ENCODE data around the gene SEMA4B.
A peak's percentile ranks its signal among the peaks of the same experiment; 100 is the strongest.

The SEMA4B gene

GRCh38 chr15:90225047-90225446, 23.9 kb downstream of the SEMA4B start:
- H3K4me1 Mint-ChIP-seq: peaks cover 24% of the 10 kb centered on the region
- no peak for ATAC-seq
- no peaks in the 10 kb centered on the region for H3K9me3 Mint-ChIP-seq
- no peak overlapping the region for H3K4me3 Mint-ChIP-seq
- no peaks in the 10 kb centered on the region for H3K27me3 Mint-ChIP-seq
- peaks cover 52% of the 10 kb centered on the region for H3K36me3 Mint-ChIP-seq
- no peak overlapping the region for H3K27ac Mint-ChIP-seq

DNA sequence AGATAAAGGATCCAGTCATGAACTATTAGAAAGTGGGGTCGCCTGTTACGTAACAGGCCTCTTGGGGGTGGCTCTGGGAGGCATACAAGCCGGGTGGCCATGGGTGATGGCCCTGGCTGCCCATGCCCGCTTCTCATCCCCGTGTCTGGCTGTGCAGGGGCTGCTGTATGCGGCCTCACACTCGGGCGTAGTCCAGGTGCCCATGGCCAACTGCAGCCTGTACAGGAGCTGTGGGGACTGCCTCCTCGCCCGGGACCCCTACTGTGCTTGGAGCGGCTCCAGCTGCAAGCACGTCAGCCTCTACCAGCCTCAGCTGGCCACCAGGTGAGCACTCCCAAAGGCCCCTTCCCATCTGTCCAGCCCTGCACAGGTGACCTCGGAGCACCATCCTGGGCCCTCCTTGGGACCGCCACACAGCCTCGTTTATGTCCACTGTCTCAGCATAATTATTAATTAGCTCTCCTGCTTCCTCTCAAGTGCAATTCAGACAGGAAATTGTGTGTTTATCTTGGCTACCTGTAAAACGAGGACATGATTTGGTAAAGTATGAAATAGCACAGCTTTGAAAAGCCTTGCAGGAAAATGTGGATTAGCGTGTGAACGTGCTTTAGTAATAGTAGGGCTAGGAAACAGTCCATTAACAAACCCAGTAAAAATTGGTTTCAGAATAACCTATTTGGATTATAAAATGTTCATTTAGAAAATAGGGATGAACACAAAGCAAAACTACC, 24.5 kb downstream of the SEMA4B start:
- Mint-ChIP-seq H3K27me3 (no peaks in the 10 kb centered on the region), H3K4me3 (no peak overlapping the region), H3K36me3 (peaks cover 56% of the 10 kb centered on the region), H3K9me3 (no peaks in the 10 kb centered on the region), H3K27ac (no peak overlapping the region), H3K4me1 (peaks cover 25% of the 10 kb centered on the region)
- ATAC-seq: no peak

DNA sequence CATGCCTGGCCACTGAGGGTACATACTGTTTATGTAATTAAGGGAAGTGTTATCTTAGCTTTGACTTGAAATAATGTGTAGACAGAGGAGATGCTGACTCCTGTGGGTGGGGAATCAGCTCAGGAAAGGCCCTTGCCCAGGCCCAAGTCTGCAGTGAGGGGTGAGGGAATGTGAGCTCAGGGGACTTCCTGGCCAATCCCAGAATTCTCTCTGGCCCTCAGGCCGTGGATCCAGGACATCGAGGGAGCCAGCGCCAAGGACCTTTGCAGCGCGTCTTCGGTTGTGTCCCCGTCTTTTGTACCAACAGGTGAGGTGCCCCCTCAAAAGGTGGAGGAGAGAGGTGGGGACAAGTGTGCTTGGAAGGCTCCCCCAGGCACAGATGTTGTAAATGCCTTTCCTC, 26.2 kb downstream of the SEMA4B start:
- Mint-ChIP-seq H3K4me1 (peaks cover 37% of the 10 kb centered on the region), H3K9me3 (no peaks in the 10 kb centered on the region)

GRCh38 chr15:90227816-90228772, 27.0 kb downstream of the SEMA4B start:
- ATAC-seq: no peak
- Mint-ChIP-seq H3K27me3 (no peaks in the 10 kb centered on the region), H3K36me3 (peaks cover 60% of the 10 kb centered on the region), H3K4me3 (no peak overlapping the region), H3K9me3 (no peaks in the 10 kb centered on the region), H3K27ac (peak overlapping the region; percentile 49), H3K4me1 (peaks cover 44% of the 10 kb centered on the region)

More for the DNA sequence above, 26.2 kb downstream of the SEMA4B start:
- Mint-ChIP-seq H3K27me3 (no peaks in the 10 kb centered on the region), H3K36me3 (peaks cover 62% of the 10 kb centered on the region), H3K27ac (no peak overlapping the region), H3K4me3 (no peak overlapping the region)
- no peak for ATAC-seq

DNA sequence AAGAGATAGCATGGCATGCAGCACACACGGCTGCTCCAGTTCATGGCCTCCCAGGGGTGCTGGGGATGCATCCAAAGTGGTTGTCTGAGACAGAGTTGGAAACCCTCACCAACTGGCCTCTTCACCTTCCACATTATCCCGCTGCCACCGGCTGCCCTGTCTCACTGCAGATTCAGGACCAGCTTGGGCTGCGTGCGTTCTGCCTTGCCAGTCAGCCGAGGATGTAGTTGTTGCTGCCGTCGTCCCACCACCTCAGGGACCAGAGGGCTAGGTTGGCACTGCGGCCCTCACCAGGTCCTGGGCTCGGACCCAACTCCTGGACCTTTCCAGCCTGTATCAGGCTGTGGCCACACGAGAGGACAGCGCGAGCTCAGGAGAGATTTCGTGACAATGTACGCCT, 27.8 kb downstream of the SEMA4B start:
- Mint-ChIP-seq H3K4me1 (peaks cover 46% of the 10 kb centered on the region), H3K9me3 (no peaks in the 10 kb centered on the region), H3K27me3 (no peaks in the 10 kb centered on the region), H3K4me3 (no peak overlapping the region), H3K36me3 (peaks cover 53% of the 10 kb centered on the region), H3K27ac (peak overlapping the region; percentile 49)
- no peak for ATAC-seq

DNA sequence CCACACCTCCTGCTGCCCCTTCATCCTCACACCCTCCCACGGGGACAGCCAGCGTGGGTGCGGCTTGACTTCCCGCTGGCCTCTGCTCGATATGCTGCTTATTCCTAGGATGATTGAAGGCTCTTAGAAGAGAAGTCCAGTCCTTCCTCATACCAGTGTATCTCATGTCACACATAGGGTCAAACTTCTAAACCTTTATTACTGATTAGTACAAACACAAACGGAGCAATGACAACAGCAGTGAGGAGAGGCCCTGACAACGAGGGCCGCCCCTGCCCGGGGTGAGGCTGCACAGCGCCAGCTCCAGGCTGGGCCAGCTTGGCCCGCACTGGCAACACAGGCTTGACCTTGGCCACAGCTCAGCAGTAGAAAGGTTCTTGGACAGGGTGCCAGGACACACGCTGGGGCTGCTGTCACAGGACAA, 29.0 kb downstream of the SEMA4B start:
- Mint-ChIP-seq H3K4me3 (no peak overlapping the region), H3K27me3 (no peaks in the 10 kb centered on the region), H3K27ac (peak overlapping the region; percentile 87), H3K36me3 (peaks cover 42% of the 10 kb centered on the region), H3K4me1 (peaks cover 53% of the 10 kb centered on the region), H3K9me3 (no peaks in the 10 kb centered on the region)
- no peak for ATAC-seq

GRCh38 chr15:90230610-90231009, 29.5 kb downstream of the SEMA4B start:
- Mint-ChIP-seq H3K9me3 (no peaks in the 10 kb centered on the region), H3K4me3 (peak overlapping the region; percentile 94), H3K27me3 (no peaks in the 10 kb centered on the region), H3K27ac (peak overlapping the region; percentile 87), H3K36me3 (peaks cover 36% of the 10 kb centered on the region), H3K4me1 (peaks cover 56% of the 10 kb centered on the region)
- no peak for ATAC-seq

GRCh38 chr15:90231028-90232017, 30.2 kb downstream of the SEMA4B start:
- Mint-ChIP-seq H3K36me3 (peaks cover 37% of the 10 kb centered on the region), H3K27me3 (no peaks in the 10 kb centered on the region), H3K9me3 (no peaks in the 10 kb centered on the region), H3K4me3 (peak overlapping the region; percentile 94), H3K4me1 (peaks cover 56% of the 10 kb centered on the region), H3K27ac (peak overlapping the region; percentile 87)
- ATAC-seq: peak; percentile 62

DNA sequence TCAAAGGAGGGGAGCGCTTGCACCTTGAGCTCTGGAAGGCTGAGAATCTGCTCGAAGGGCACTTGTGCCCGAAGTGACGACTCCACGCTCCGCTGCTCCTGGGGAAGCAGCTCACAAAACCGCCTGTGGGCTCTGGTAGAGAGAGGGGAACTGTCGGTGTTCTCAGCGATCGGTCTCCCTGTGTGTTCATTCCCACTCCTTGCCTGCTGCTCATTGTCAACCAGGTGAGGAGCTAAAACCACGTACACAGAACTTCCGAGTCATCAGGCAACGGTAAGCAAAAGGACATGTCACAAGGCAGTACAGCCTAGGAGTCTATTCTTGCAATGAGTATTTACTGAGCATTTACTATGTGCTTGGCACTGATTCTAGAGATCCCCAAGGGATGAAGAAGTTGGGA, 31.1 kb downstream of the SEMA4B start:
- Mint-ChIP-seq H3K4me1 (peaks cover 56% of the 10 kb centered on the region), H3K36me3 (peaks cover 43% of the 10 kb centered on the region), H3K4me3 (peak overlapping the region; percentile 94), H3K27me3 (no peaks in the 10 kb centered on the region), H3K27ac (peak overlapping the region; percentile 87), H3K9me3 (no peaks in the 10 kb centered on the region)
- ATAC-seq: no peak

GRCh38 chr15:90232941-90233386, 31.8 kb downstream of the SEMA4B start:
- no peak for ATAC-seq
- peak overlapping the region; percentile 94 for H3K4me3 Mint-ChIP-seq
- no peaks in the 10 kb centered on the region for H3K9me3 Mint-ChIP-seq
- H3K36me3 Mint-ChIP-seq: peaks cover 43% of the 10 kb centered on the region
- H3K4me1 Mint-ChIP-seq: peaks cover 56% of the 10 kb centered on the region
- no peaks in the 10 kb centered on the region for H3K27me3 Mint-ChIP-seq
- peak overlapping the region; percentile 87 for H3K27ac Mint-ChIP-seq

DNA sequence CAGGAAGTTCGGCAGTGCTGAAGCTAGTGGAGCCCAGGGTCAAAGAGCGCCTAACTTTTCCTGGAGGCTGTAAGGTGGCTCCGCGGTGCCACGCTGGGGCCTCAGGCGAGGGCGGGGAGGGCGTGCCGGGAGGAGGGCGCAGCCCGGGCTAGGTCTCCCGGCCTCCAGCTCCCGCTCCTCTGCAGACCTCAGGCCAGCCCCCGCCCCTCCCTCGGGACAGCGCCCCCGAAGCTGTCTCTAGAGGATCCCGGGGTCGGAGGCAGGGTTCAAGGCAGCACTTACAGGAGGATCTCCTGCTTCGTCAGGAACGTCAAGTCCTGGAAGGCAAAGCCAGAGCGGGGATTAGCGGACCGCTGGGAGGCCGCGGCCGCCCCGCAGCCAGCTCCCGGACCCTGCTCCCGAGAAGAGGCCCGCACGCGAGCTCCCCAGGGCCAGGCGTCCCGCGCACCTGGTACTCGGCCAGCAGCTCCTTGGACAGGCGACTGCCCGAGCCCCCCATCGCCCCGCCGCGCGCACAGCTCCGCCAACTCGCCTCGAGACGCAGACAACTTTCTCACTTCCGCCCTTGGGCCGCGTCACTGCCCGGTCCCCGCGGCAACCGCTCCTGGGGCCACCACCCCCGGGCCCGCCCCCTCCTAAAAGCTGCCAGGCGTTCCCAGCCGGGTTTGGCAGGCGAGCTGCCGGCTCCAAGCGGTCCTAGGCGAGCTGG, 32.4 kb downstream of the SEMA4B start, which contains the start of gene CIB1:
Gene CIB1, minus strand, starts transcription at position 555 of the 709 bp plus-strand sequence. Its CDS starts 56 bp downstream, at position 499.
- H3K36me3 Mint-ChIP-seq: peaks cover 48% of the 10 kb centered on the region
- peak within 1 kb of the TSS; percentile 87 for H3K27ac Mint-ChIP-seq
- H3K4me3 Mint-ChIP-seq: peak within 1 kb of the TSS; percentile 94
- H3K27me3 Mint-ChIP-seq: no peaks in the 10 kb centered on the region
- H3K9me3 Mint-ChIP-seq: no peaks in the 10 kb centered on the region
- H3K4me1 Mint-ChIP-seq: peaks cover 56% of the 10 kb centered on the region
- ATAC-seq: peak; percentile 94

GRCh38 chr15:90234096-90234988, 33.2 kb downstream of the SEMA4B start, which contains the start of gene GDPGP1:
Gene GDPGP1, plus strand, starts transcription at chr15:90234209. Its CDS starts 6,700 bp downstream, at chr15:90240909.
- Mint-ChIP-seq H3K36me3 (peaks cover 44% of the 10 kb centered on the region), H3K4me1 (peaks cover 49% of the 10 kb centered on the region), H3K4me3 (peak within 1 kb of the TSS; percentile 94), H3K27me3 (no peaks in the 10 kb centered on the region), H3K9me3 (no peaks in the 10 kb centered on the region), H3K27ac (peak within 1 kb of the TSS; percentile 87)
- no peak for ATAC-seq

DNA sequence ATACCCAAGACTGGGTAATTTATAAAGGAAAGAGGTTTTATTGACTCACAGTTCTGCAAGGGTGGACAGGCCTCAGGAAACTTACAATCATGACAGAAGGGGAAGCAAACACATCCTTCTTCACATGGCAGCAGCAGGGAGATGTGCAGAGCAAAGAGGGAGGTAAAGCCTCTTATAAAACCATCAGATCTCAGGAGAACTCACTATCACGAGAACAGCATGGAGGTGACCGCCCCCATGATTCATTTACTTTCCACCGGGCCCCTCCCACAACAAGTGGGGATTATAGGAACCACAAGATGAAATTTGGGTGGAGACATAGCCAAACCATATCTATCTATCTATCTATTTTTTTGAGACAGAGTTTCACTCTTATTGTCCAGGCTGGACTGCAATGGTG, 38.2 kb downstream of the SEMA4B start:
- Mint-ChIP-seq H3K27me3 (no peaks in the 10 kb centered on the region), H3K36me3 (peaks cover 32% of the 10 kb centered on the region), H3K4me3 (no peak overlapping the region), H3K9me3 (no peaks in the 10 kb centered on the region), H3K27ac (no peak overlapping the region), H3K4me1 (peaks cover 9% of the 10 kb centered on the region)
- ATAC-seq: no peak
